WTC11 (cell line): Measurements from ENCODE around the gene DHRS7. TPM values are rescaled to one million over a fixed set of nuclear protein-coding genes. Genes with fewer than 3 reads are reported as not detected.

ENCODE experiments used
- ATAC-seq: fragments of 200-7000 bp; cut with Tn5 transposase; 2 replicates; pipeline ENCODE4 v1.10.0; 2021; ENCODE audit warnings: mild to moderate bottlenecking, moderate library complexity
- CTCF ChIA-PET: fragments of 300-600 bp; sonication (Branson Sonifier 250); formaldehyde crosslinking; loops from one replicate; lab custom pipeline; 2021; ENCODE audit warnings: antibody characterized with exemption; lab: Charles Lee
- POLR2A ChIA-PET: fragments of 350-600 bp; sonication (Branson Sonifier 250); formaldehyde crosslinking; loops from one replicate; lab custom pipeline; 2021; ENCODE audit warnings: antibody characterized with exemption; lab: Charles Lee
- DNase-seq: peaks from one replicate; pipeline ENCODE4 v3.0.0; 2021; ENCODE audit warnings: low spot score
- H3K27ac Mint-ChIP-seq: 2 replicates; pipeline ENCODE4 v1.8.0; 2021; ENCODE audit warnings: mixed read lengths
- H3K27me3 Mint-ChIP-seq: 2 replicates; pipeline ENCODE4 v1.8.0; 2021; ENCODE audit warnings: low read depth, mild to moderate bottlenecking, moderate library complexity, mixed read lengths
- H3K36me3 Mint-ChIP-seq: 2 replicates; pipeline ENCODE4 v1.8.0; 2021; ENCODE audit warnings: mixed read lengths
- H3K4me1 Mint-ChIP-seq: 2 replicates; pipeline ENCODE4 v1.8.0; 2022; ENCODE audit warnings: mixed read lengths
- H3K4me3 Mint-ChIP-seq: 2 replicates; pipeline ENCODE4 v1.8.0; 2021; ENCODE audit warnings: mild to moderate bottlenecking, moderate library complexity, mixed read lengths
- H3K9me3 Mint-ChIP-seq: 2 replicates; pipeline ENCODE4 v1.8.0; 2021; ENCODE audit warnings: mixed read lengths
- AR ChIP-seq: fragments of 250-450 bp; sonication (Bioruptor Pico); IDR thresholded peaks from 2 replicates; pipeline ENCODE4 v1.9.0; 2021; ENCODE audit warnings: mild to moderate bottlenecking
- CTCF ChIP-seq: fragments of 200-600 bp; IDR thresholded peaks from 2 replicates; pipeline ENCODE4 v1.8.0; 2022; ENCODE audit warnings: antibody characterized with exemption
- E2F4 ChIP-seq: sonication (generic); formaldehyde crosslinking; IDR thresholded peaks from 2 replicates; pipeline ENCODE4 v1.8.1; 2022; ENCODE audit warnings: low read depth, mild to moderate bottlenecking, moderate library complexity, missing genetic modification reagents, borderline replicate concordance
- ETV6 ChIP-seq: sonication (generic); formaldehyde crosslinking; IDR thresholded peaks from 2 replicates; pipeline ENCODE4 v1.8.1; 2022; ENCODE audit warnings: mild to moderate bottlenecking, missing genetic modification reagents
- GABPB1 ChIP-seq: sonication (generic); formaldehyde crosslinking; IDR thresholded peaks from 2 replicates; pipeline ENCODE4 v1.8.1; 2023; ENCODE audit warnings: mild to moderate bottlenecking, missing genetic modification reagents
- HMGA2 ChIP-seq: fragments of 250-450 bp; sonication (Bioruptor Pico); IDR thresholded peaks from 2 replicates; pipeline ENCODE4 v1.4.0; 2021; ENCODE audit warnings: mild to moderate bottlenecking, moderate library complexity
- MAX ChIP-seq: sonication (generic); formaldehyde crosslinking; IDR thresholded peaks from 2 replicates; pipeline ENCODE4 v1.8.0; 2022; ENCODE audit warnings: mild to moderate bottlenecking, missing genetic modification reagents
- MXD4 ChIP-seq: fragments of 250-450 bp; sonication (Bioruptor Pico); IDR thresholded peaks from 2 replicates; pipeline ENCODE4 v1.8.0; 2021; ENCODE audit warnings: mild to moderate bottlenecking, moderate library complexity, borderline replicate concordance
- NR2C2 ChIP-seq: sonication (generic); formaldehyde crosslinking; IDR thresholded peaks from 2 replicates; pipeline ENCODE4 v1.8.0; 2022; ENCODE audit warnings: mild to moderate bottlenecking, missing genetic modification reagents
- PRRX2 ChIP-seq: fragments of 250-450 bp; sonication (Bioruptor Pico); IDR thresholded peaks from 2 replicates; pipeline ENCODE4 v1.8.0; 2021; ENCODE audit warnings: mild to moderate bottlenecking
- SP1 ChIP-seq: sonication (generic); formaldehyde crosslinking; conservative IDR thresholded peaks from 2 replicates; pipeline ENCODE4 v1.8.1; 2022; ENCODE audit warnings: missing genetic modification reagents
- ZNF138 ChIP-seq: sonication (generic); formaldehyde crosslinking; conservative IDR thresholded peaks from 2 replicates; pipeline ENCODE4 v1.8.1; 2022; ENCODE audit warnings: mild to moderate bottlenecking, moderate library complexity, missing genetic modification reagents
- ZNF416 ChIP-seq: fragments of 250-450 bp; sonication (Bioruptor Pico); IDR thresholded peaks from 2 replicates; pipeline ENCODE4 v1.9.0; 2021; ENCODE audit warnings: mild to moderate bottlenecking, inconsistent platforms
- ZNF532 ChIP-seq: fragments of 250-450 bp; sonication (Bioruptor Pico); IDR thresholded peaks from 2 replicates; pipeline ENCODE4 v1.9.0; 2021; ENCODE audit warnings: mild to moderate bottlenecking, borderline replicate concordance
- total RNA-seq: library from RNA; stranded (reverse); gene quantifications from 3 replicates; pipeline ENCODE4 v1.2.3, GENCODE V29; 2021
- TF ChIP-seq, protein P1 (sequence below): sonication (generic); formaldehyde crosslinking; IDR thresholded peaks from 2 replicates; pipeline ENCODE4 v1.8.1; 2023; ENCODE audit warnings: mild to moderate bottlenecking, missing genetic modification reagents, moderate library complexity
- TF ChIP-seq, protein P2 (sequence below): sonication (generic); formaldehyde crosslinking; IDR thresholded peaks from 2 replicates; pipeline ENCODE4 v1.8.1; 2023; ENCODE audit warnings: mild to moderate bottlenecking, moderate library complexity, missing genetic modification reagents
- TF ChIP-seq, protein P3 (sequence below): sonication (generic); formaldehyde crosslinking; conservative IDR thresholded peaks from 2 replicates; pipeline ENCODE4 v1.8.1; 2022; ENCODE audit warnings: mild to moderate bottlenecking, missing genetic modification reagents

The DHRS7 gene
- total RNA-seq, 1 experiment from 2014 or later: 39.9 TPM

- TF ChIP-seq ZNF138: no peak
- no peak for TF ChIP-seq NR2C2 (CRISPR knock-in tag)
- TF ChIP-seq, protein P1, sequence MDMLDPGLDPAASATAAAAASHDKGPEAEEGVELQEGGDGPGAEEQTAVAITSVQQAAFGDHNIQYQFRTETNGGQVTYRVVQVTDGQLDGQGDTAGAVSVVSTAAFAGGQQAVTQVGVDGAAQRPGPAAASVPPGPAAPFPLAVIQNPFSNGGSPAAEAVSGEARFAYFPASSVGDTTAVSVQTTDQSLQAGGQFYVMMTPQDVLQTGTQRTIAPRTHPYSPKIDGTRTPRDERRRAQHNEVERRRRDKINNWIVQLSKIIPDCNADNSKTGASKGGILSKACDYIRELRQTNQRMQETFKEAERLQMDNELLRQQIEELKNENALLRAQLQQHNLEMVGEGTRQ: no peak
- TF ChIP-seq, all 79 proteins: peak for 0
Measured at GRCh38 chr14:60199321-60199720, 34.1 kb upstream of the DHRS7 start (continued).

- ATAC-seq (0 out of 2 replicates have a peak, but pooled peaks have one; percentile 36), DNase-seq (no peak)
- CTCF ChIA-PET: interaction anchor here (2.0 kb wide), 1 partner anchor 69 kb away, joined by 7 read pairs; no protein-coding TSS in a partner anchor
- peaks cover 8% of the 10 kb centered on the region for H3K36me3 Mint-ChIP-seq
- no peak overlapping the region for H3K27ac Mint-ChIP-seq
- H3K27me3 Mint-ChIP-seq: no peaks in the 10 kb centered on the region; the same call in 1 of the 2 replicates
- H3K4me3 Mint-ChIP-seq: no peak overlapping the region
- peaks cover 25% of the 10 kb centered on the region for H3K4me1 Mint-ChIP-seq
- POLR2A ChIA-PET: no interaction called here
- peaks cover 30% of the 10 kb centered on the region for H3K9me3 Mint-ChIP-seq
- TF ChIP-seq ZNF138: no peak
- no peak for TF ChIP-seq CTCF
- no peak for TF ChIP-seq MAX (CRISPR knock-in tag)
- no peak for TF ChIP-seq HMGA2 (CRISPR knock-in tag)
- no peak for TF ChIP-seq GABPB1 (CRISPR knock-in tag)
- TF ChIP-seq PRRX2 (CRISPR knock-in tag): no peak
- TF ChIP-seq, protein P2, sequence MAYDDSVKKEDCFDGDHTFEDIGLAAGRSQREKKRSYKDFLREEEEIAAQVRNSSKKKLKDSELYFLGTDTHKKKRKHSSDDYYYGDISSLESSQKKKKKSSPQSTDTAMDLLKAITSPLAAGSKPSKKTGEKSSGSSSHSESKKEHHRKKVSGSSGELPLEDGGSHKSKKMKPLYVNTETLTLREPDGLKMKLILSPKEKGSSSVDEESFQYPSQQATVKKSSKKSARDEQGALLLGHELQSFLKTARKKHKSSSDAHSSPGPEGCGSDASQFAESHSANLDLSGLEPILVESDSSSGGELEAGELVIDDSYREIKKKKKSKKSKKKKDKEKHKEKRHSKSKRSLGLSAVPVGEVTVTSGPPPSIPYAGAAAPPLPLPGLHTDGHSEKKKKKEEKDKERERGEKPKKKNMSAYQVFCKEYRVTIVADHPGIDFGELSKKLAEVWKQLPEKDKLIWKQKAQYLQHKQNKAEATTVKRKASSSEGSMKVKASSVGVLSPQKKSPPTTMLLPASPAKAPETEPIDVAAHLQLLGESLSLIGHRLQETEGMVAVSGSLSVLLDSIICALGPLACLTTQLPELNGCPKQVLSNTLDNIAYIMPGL (CRISPR knock-in tag): no peak
Measured at GRCh38 chr14:60197629-60198303, 32.6 kb upstream of the DHRS7 start.

- DNase-seq (no peak), ATAC-seq (no peak)
- ChIA-PET POLR2A (interaction anchor here (1.2 kb wide), 1 partner anchor 53 kb away, joined by 5 read pairs; the partner anchor contains the start of gene PPM1A), CTCF (interaction anchor here (0.8 to 2.4 kb wide), 5 partner anchors 53 to 154 kb away, joined by 3 to 13 read pairs (median 3); partner anchors contain the start of gene PPM1A)
- Mint-ChIP-seq H3K4me3 (no peak overlapping the region), H3K9me3 (peaks cover 26% of the 10 kb centered on the region), H3K27ac (no peak overlapping the region), H3K36me3 (peaks cover 6% of the 10 kb centered on the region), H3K27me3 (no peaks in the 10 kb centered on the region; the same call in 1 of the 2 replicates), H3K4me1 (peaks cover 25% of the 10 kb centered on the region)
- TF ChIP-seq ETV6 (CRISPR knock-in tag) (no peak), ZNF532 (CRISPR knock-in tag) (no peak), E2F4 (no peak), AR (no peak), ZNF416 (CRISPR knock-in tag) (no peak), MXD4 (CRISPR knock-in tag) (no peak), SP1 (no peak)
- TF ChIP-seq, protein P3, sequence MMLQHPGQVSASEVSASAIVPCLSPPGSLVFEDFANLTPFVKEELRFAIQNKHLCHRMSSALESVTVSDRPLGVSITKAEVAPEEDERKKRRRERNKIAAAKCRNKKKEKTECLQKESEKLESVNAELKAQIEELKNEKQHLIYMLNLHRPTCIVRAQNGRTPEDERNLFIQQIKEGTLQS (CRISPR knock-in tag): no peak
Measured at GRCh38 chr14:60196291-60196690, 31.1 kb upstream of the DHRS7 start.
